Natural killer cell (primary cell): ENCODE measurements around the gene INAFM2. TPM values are rescaled to one million over a fixed set of nuclear protein-coding genes. Genes with fewer than 3 reads are reported as not detected.

ENCODE experiments used
- ATAC-seq, 3 donors: fragments of 150-1000 bp in 2 of 3; fragments of 200-7000 bp in 1 of 3; cut with Tn5 transposase; 1 replicate in 1 of 3; 2 replicates in 2 of 3; pipeline ENCODE4 v1.10.0; 2021; ENCODE audit warnings: mild to moderate bottlenecking in 2 of 3, moderate library complexity in 2 of 3
- DNase-seq, 2 donors: peaks; one replicate each; pipeline versions ENCODE4 v3.0.0 to v3.0.0-alpha.2; 2013 to 2021; ENCODE audit warnings: mixed read lengths in 1 of 2
- H3K27ac ChIP-seq: one replicate; pipeline ENCODE4 v1.5.1; 2013; ENCODE audit warnings: mild to moderate bottlenecking, low read length
- H3K27me3 ChIP-seq: one replicate; pipeline ENCODE4 v1.6.1; 2013; ENCODE audit warnings: low read length; ENCODE audit not compliant: control insufficient read depth, insufficient read depth
- H3K36me3 ChIP-seq: one replicate; pipeline ENCODE4 v1.6.1; 2013; ENCODE audit warnings: low read length; ENCODE audit not compliant: control insufficient read depth, insufficient read depth
- H3K4me1 ChIP-seq: one replicate; pipeline ENCODE4 v1.6.1; 2013; ENCODE audit warnings: low read length; ENCODE audit not compliant: control insufficient read depth, insufficient read depth
- H3K4me3 ChIP-seq: one replicate; pipeline ENCODE4 v1.5.1; 2013; ENCODE audit warnings: low read length
- H3K9me3 ChIP-seq: one replicate; pipeline ENCODE4 v1.6.1; 2013; ENCODE audit warnings: low read length; ENCODE audit not compliant: control insufficient read depth, insufficient read depth
- H3K27ac Mint-ChIP-seq, 2 donors: one replicate each; pipeline ENCODE4 v1.8.0; 2022; ENCODE audit warnings: mild to moderate bottlenecking in 2 of 2, mixed read lengths in 2 of 2, moderate library complexity in 1 of 2
- H3K27me3 Mint-ChIP-seq, 2 donors: one replicate each; pipeline ENCODE4 v1.8.0; 2022; ENCODE audit warnings: low read depth in 2 of 2, mixed read lengths in 2 of 2
- H3K36me3 Mint-ChIP-seq: one replicate; pipeline ENCODE4 v1.8.0; 2022; ENCODE audit warnings: mixed read lengths
- H3K4me1 Mint-ChIP-seq, 2 donors: one replicate each; pipeline ENCODE4 v1.8.0; 2022; ENCODE audit warnings: mixed read lengths in 2 of 2
- H3K4me3 Mint-ChIP-seq: one replicate; pipeline ENCODE4 v1.8.0; 2022; ENCODE audit warnings: mild to moderate bottlenecking, moderate library complexity, mixed read lengths
- H3K9me3 Mint-ChIP-seq, 2 donors: one replicate each; pipeline ENCODE4 v1.8.0; 2022; ENCODE audit warnings: mixed read lengths in 2 of 2
- CTCF ChIP-seq: fragments of 200-600 bp; IDR thresholded peaks from one replicate; pipeline ENCODE4 v1.8.0; 2022; ENCODE audit warnings: antibody characterized with exemption
- WGBS: methylation state at CpG from one replicate; pipeline ENCODE4 v1.1.7; 2013; ENCODE audit warnings: missing lambda C conversion rate; ENCODE audit not compliant: insufficient coverage; 5-methylcytosine and 5-hydroxymethylcytosine counted together
- intact Hi-C: fragments of 100-400 bp; cut with micrococcal nuclease; formaldehyde crosslinking; loops from one replicate; pipeline ENCODE4 v1.14.2; 2022
- total RNA-seq, 4 donors: library from RNA; stranded (reverse); fragments of 120-200 nt in 1 of 4; gene quantifications; one replicate each; pipeline versions ENCODE4 v1.2.3 to v1.2.4, GENCODE V29; 2013 to 2022

The INAFM2 gene
- total RNA-seq, 3 donors from 2014 or later (not counting 1 experiment from before 2014, with no cell fraction given): 14.0 to 21.7 (median 15.1) TPM

DNA sequence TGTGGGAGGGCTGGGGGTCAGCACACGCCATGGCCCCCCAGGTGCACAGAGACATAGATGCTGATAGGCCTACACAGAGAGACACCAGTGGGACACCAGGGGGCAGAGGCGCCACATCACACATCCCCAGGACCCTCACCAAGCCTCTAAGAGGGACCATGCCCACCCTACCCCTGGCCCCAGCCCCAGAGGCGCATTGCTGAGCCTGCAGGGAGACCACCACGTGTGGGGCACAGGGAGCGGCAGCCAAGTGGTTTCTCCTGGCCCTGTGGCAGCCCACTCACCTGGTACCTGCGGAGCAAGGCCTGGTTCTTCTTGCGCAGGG lies 16.1 kb downstream of the INAFM2 start:
- ATAC-seq: no peak
- Mint-ChIP-seq H3K9me3 (no peaks in the 10 kb centered on the region), H3K4me1 (peaks cover 0 to 10% of the 10 kb centered on the region in 2 donors), H3K27me3 (peaks cover 0 to 2% of the 10 kb centered on the region in 2 donors), H3K4me3 (no peak overlapping the region), H3K27ac (no peak overlapping the region), H3K36me3 (no peaks in the 10 kb centered on the region)
- no peak overlapping the region for H3K4me3 ChIP-seq
- no peak overlapping the region for H3K27ac ChIP-seq
- H3K36me3 ChIP-seq: no peaks in the 10 kb centered on the region
- H3K9me3 ChIP-seq: no peaks in the 10 kb centered on the region
- no peaks in the 10 kb centered on the region for H3K27me3 ChIP-seq
- WGBS: 89% methylated on average over 7 of the region's 7 CpGs
- TF ChIP-seq CTCF: no peak
- no peak for DNase-seq
- intact Hi-C loops: loop anchor here (2.0 to 10.0 kb wide), 2 partner anchors 15 to 125 kb away; no protein-coding TSS in a partner anchor
- peaks cover 29% of the 10 kb centered on the region for H3K4me1 ChIP-seq

GRCh38 chr15:40340038-40340739 lies 16.7 kb downstream of the INAFM2 start:
- H3K9me3 Mint-ChIP-seq: no peaks in the 10 kb centered on the region
- no peak overlapping the region for H3K4me3 Mint-ChIP-seq
- peaks cover 0 to 2% of the 10 kb centered on the region in 2 donors for H3K27me3 Mint-ChIP-seq
- H3K4me1 Mint-ChIP-seq: peaks cover 0 to 10% of the 10 kb centered on the region in 2 donors
- Histone ChIP-seq H3K27ac (no peak overlapping the region), H3K4me1 (peaks cover 27% of the 10 kb centered on the region), H3K27me3 (no peaks in the 10 kb centered on the region), H3K36me3 (no peaks in the 10 kb centered on the region), H3K9me3 (no peaks in the 10 kb centered on the region), H3K4me3 (no peak overlapping the region)
- H3K27ac Mint-ChIP-seq: no peak overlapping the region
- H3K36me3 Mint-ChIP-seq: no peaks in the 10 kb centered on the region
- WGBS: 87% methylated on average over 14 of the region's 14 CpGs
- no peak for ATAC-seq
- intact Hi-C loops: no loop called here
- DNase-seq: no peak
- TF ChIP-seq CTCF: no peak

GRCh38 chr15:40340740-40341400 lies 17.4 kb downstream of the INAFM2 start, which contains the start of gene CCDC9B:
Gene CCDC9B, minus strand, starts transcription at chr15:40340939. Its CDS starts 120 bp downstream, at chr15:40340819.
- intact Hi-C loops: no loop called here
- H3K36me3 Mint-ChIP-seq: no peaks in the 10 kb centered on the region
- no peak within 1 kb of the TSS for H3K27ac Mint-ChIP-seq

More at GRCh38 chr15:40340740-40341400, 17.4 kb downstream of the INAFM2 start, which contains the start of gene CCDC9B:
- Mint-ChIP-seq H3K4me1 (peaks cover 0 to 10% of the 10 kb centered on the region in 2 donors), H3K4me3 (no peak within 1 kb of the TSS), H3K27me3 (peaks cover 0 to 2% of the 10 kb centered on the region in 2 donors), H3K9me3 (no peaks in the 10 kb centered on the region)
- Histone ChIP-seq H3K27me3 (no peaks in the 10 kb centered on the region), H3K27ac (no peak within 1 kb of the TSS), H3K4me1 (peaks cover 26% of the 10 kb centered on the region), H3K36me3 (no peaks in the 10 kb centered on the region), H3K9me3 (no peaks in the 10 kb centered on the region), H3K4me3 (no peak within 1 kb of the TSS)
- no peak for DNase-seq
- ATAC-seq: no peak
- WGBS: 58% methylated on average over 17 of the region's 17 CpGs
- TF ChIP-seq CTCF: no peak
